Liver (tissue), 9 donors: ENCODE results near the gene MRPL37. TPM values are rescaled to one million over a fixed set of nuclear protein-coding genes. Genes with fewer than 3 reads are reported as not detected.
"Not testable (repeated sequence)": the region's sequence is repeated elsewhere in the genome, so short reads cannot be mapped to it uniquely, and the experiment has no call there.

Experiments used
- DNase-seq: peaks from one replicate; pipeline ENCODE4 v3.0.0-alpha.2; 2017; ENCODE audit warnings: low spot score
- H3K27ac ChIP-seq, 2 donors: one replicate each; pipeline ENCODE4 v1.7.0; 2013; ENCODE audit warnings: inconsistent platforms in 2 of 2, low read length in 2 of 2, control low read depth in 1 of 2, low read depth in 1 of 2, mild to moderate bottlenecking in 1 of 2
- H3K27me3 ChIP-seq, 4 donors: one replicate each; pipeline versions ENCODE4 v1.6.1 to v1.7.0; 2013; ENCODE audit warnings: low read length in 3 of 4, inconsistent platforms in 1 of 4, mild to moderate bottlenecking in 1 of 4, moderate library complexity in 1 of 4; ENCODE audit not compliant: control insufficient read depth in 4 of 4, insufficient read depth in 4 of 4
- H3K36me3 ChIP-seq, 4 donors: one replicate each; pipeline versions ENCODE4 v1.6.1 to v1.7.0; 2013; ENCODE audit warnings: low read length in 3 of 4, mild to moderate bottlenecking in 3 of 4, low read depth in 1 of 4, moderate library complexity in 1 of 4; ENCODE audit not compliant: control insufficient read depth in 4 of 4, insufficient read depth in 3 of 4
- H3K4me1 ChIP-seq, 4 donors: one replicate each; pipeline versions ENCODE4 v1.6.1 to v1.7.0; 2013; ENCODE audit warnings: low read length in 3 of 4, mild to moderate bottlenecking in 3 of 4, moderate library complexity in 1 of 4; ENCODE audit not compliant: control insufficient read depth in 4 of 4, insufficient read depth in 4 of 4
- H3K4me3 ChIP-seq, 3 donors: one replicate each; pipeline versions ENCODE4 v1.6.1 to v1.7.0; 2013; ENCODE audit warnings: low read length in 3 of 3, control low read depth in 1 of 3, low read depth in 1 of 3, mild to moderate bottlenecking in 1 of 3
- H3K9ac ChIP-seq, 2 donors: one replicate each; pipeline ENCODE4 v1.7.0; 2013; ENCODE audit warnings: low read length in 2 of 2, mild to moderate bottlenecking in 2 of 2, moderate library complexity in 2 of 2, control low read depth in 1 of 2, low read depth in 1 of 2
- H3K9me3 ChIP-seq, 4 donors: one replicate each; pipeline versions ENCODE4 v1.6.1 to v1.7.0; 2013; ENCODE audit warnings: low read length in 3 of 4; ENCODE audit not compliant: control insufficient read depth in 4 of 4
- ATF3 ChIP-seq: IDR thresholded peaks from 2 replicates; pipeline ENCODE4 v1.6.1; 2016; ENCODE audit warnings: antibody characterized with exemption
- CTCF ChIP-seq: fragments of 150-350 bp; IDR thresholded peaks from 2 replicates; pipeline ENCODE4 v1.5.1; 2017; ENCODE audit warnings: improper control_type of control experiment, low read depth, low read length; ENCODE audit not compliant: missing input control
- FOXA2 ChIP-seq: IDR thresholded peaks from 2 replicates; pipeline ENCODE4 v1.6.1; 2016; ENCODE audit warnings: antibody characterized with exemption
- GABPA ChIP-seq, 2 donors: IDR thresholded peaks in 1 of 2; conservative IDR thresholded peaks in 1 of 2; 2 replicates each; pipeline ENCODE4 v1.6.1; 2016; ENCODE audit warnings: antibody characterized with exemption in 2 of 2, mild to moderate bottlenecking in 1 of 2, moderate library complexity in 1 of 2
- HNF4A ChIP-seq, 2 donors: conservative IDR thresholded peaks; 2 replicates each; pipeline ENCODE4 v1.6.1; 2016; ENCODE audit warnings: antibody characterized with exemption in 2 of 2, mild to moderate bottlenecking in 2 of 2
- HNF4G ChIP-seq: IDR thresholded peaks from 2 replicates; pipeline ENCODE4 v1.6.1; 2016; ENCODE audit warnings: antibody characterized with exemption
- JUND ChIP-seq, 2 donors: IDR thresholded peaks; 2 replicates each; pipeline ENCODE4 v1.6.1; 2016; ENCODE audit warnings: antibody characterized with exemption in 2 of 2
- MAX ChIP-seq: IDR thresholded peaks from 2 replicates; pipeline ENCODE4 v1.6.1; 2016; ENCODE audit warnings: antibody characterized with exemption
- NR2F2 ChIP-seq: IDR thresholded peaks from 2 replicates; pipeline ENCODE4 v1.6.1; 2016; ENCODE audit warnings: antibody characterized with exemption
- RAD21 ChIP-seq, 2 donors: IDR thresholded peaks; 2 replicates each; pipeline ENCODE4 v1.6.1; 2016; ENCODE audit warnings: antibody characterized with exemption in 2 of 2, mild to moderate bottlenecking in 2 of 2
- RXRA ChIP-seq, 2 donors: IDR thresholded peaks; 2 replicates each; pipeline ENCODE4 v1.6.1; 2017 to 2018; ENCODE audit warnings: antibody characterized with exemption in 2 of 2, mild to moderate bottlenecking in 1 of 2
- SP1 ChIP-seq: IDR thresholded peaks from 2 replicates; pipeline ENCODE4 v1.6.1; 2018; ENCODE audit warnings: antibody characterized with exemption, mild to moderate bottlenecking
- TAF1 ChIP-seq: conservative IDR thresholded peaks from 2 replicates; pipeline ENCODE4 v1.6.1; 2016; ENCODE audit warnings: antibody characterized with exemption, mild to moderate bottlenecking
- YY1 ChIP-seq: IDR thresholded peaks from 2 replicates; pipeline ENCODE4 v1.6.1; 2016; ENCODE audit warnings: antibody characterized with exemption, mild to moderate bottlenecking
- ZBTB33 ChIP-seq: IDR thresholded peaks from 2 replicates; pipeline ENCODE4 v1.6.1; 2016; ENCODE audit warnings: antibody characterized with exemption
- WGBS: extraction: QIAGEN DNeasy Blood & Tissue Kit; methylation state at CpG from one replicate; pipeline ENCODE4 v1.1.7; 2013; 5-methylcytosine and 5-hydroxymethylcytosine counted together
- polyA plus RNA-seq, 2 donors: library from polyadenylated mRNA; stranded (reverse) in 1 of 2; unstranded in 1 of 2; fragments of 200-250 nt in 1 of 2; fragments of >200 nt in 1 of 2; fragmentation: Nextera tagmentation in 1 of 2; extraction: Ambion mirVana in 1 of 2; gene quantifications; one replicate each; pipeline versions ENCODE4 v1.2.1 to v1.2.3, GENCODE V29; 2013 to 2015
- total RNA-seq, 2 donors: library from RNA; depleted of rRNA; stranded (reverse); fragments of >200 nt; gene quantifications; one replicate each; pipeline ENCODE4 v1.2.3, GENCODE V29; 2014
- donor health status: healthy.
- donor health status: healthy.
- donor health status: healthy.
- donor health status: healthy.
- donor health status: healthy.

The MRPL37 gene
- total and polyA plus RNA-seq, 4 donors: 34.7 to 114 (median 69.2) TPM

GRCh38 chr1:54207287-54207686, 7.3 kb downstream of the MRPL37 start (continued):
- TF ChIP-seq CTCF (no peak), ATF3 (no peak), RAD21 (IDR thresholded peaks at IDR 0.05) (no peak), NR2F2 (no peak), SP1 (no peak), FOXA2 (no peak), RXRA (IDR thresholded peaks at IDR 0.05) (no peak), HNF4A (conservative IDR thresholded peaks at IDR 0.05) (no peak)

- H3K27me3 ChIP-seq, H3K4me1 ChIP-seq, H3K9me3 ChIP-seq, H3K4me3 ChIP-seq, DNase-seq, H3K9ac ChIP-seq, H3K27ac ChIP-seq: not testable (repeated sequence)
- WGBS: 71% methylated on average over 4 of the region's 4 CpGs
- H3K36me3 ChIP-seq: peaks cover 18 to 63% (median 57%) of the 10 kb centered on the region in 4 donors
Observed at GRCh38 chr1:54207896-54208295, 7.9 kb downstream of the MRPL37 start.

- H3K27me3 ChIP-seq: no peaks in the 10 kb centered on the region
- peaks cover 19 to 91% (median 83%) of the 10 kb centered on the region in 4 donors for H3K36me3 ChIP-seq
- 75% methylated on average over 1 of the region's 1 CpG for WGBS
- H3K4me1 ChIP-seq: no peaks in the 10 kb centered on the region
- no peak overlapping the region for H3K9ac ChIP-seq
- H3K9me3 ChIP-seq: no peaks in the 10 kb centered on the region
- no peak overlapping the region for H3K27ac ChIP-seq
- no peak for TF ChIP-seq JUND (IDR thresholded peaks at IDR 0.05)
- no peak for TF ChIP-seq MAX
- no peak for TF ChIP-seq TAF1
- TF ChIP-seq NR2F2: no peak
- no peak for TF ChIP-seq HNF4A (conservative IDR thresholded peaks at IDR 0.05)
- no peak for TF ChIP-seq YY1
- TF ChIP-seq RAD21 (IDR thresholded peaks at IDR 0.05): no peak
- TF ChIP-seq GABPA (IDR thresholded peaks at IDR 0.05 in 1 of 2, conservative IDR thresholded peaks at IDR 0.05 in 1 of 2): no peak
- no peak for TF ChIP-seq HNF4G
- no peak for TF ChIP-seq SP1
- TF ChIP-seq ATF3: no peak
- TF ChIP-seq ZBTB33: no peak
- no peak for TF ChIP-seq FOXA2
- H3K4me3 ChIP-seq: no peak overlapping the region
- peak; percentile 61 for DNase-seq
Observed at GRCh38 chr1:54212872-54213271, 12.9 kb downstream of the MRPL37 start.
